DOHH2 (cell line): ENCODE data around the gene CCDC88A.
A peak's percentile ranks its signal among the peaks of the same experiment; 100 is the strongest.

Source experiments
- H3F3A ChIP-seq: fragments of 200-600 bp; sonication (generic), shearing (Covaris generic); 2 replicates; pipeline ENCODE4 v1.6.0; 2016; ENCODE audit warnings: antibody characterized with exemption, mild to moderate bottlenecking; ENCODE audit not compliant: control insufficient read depth, insufficient read depth
- H3K27ac ChIP-seq: fragments of 200-600 bp; sonication (generic); 2 replicates; pipeline ENCODE4 v1.5.1; 2014; ENCODE audit warnings: low read depth, mild to moderate bottlenecking, low read length, moderate library complexity
- H3K27me3 ChIP-seq: fragments of 200-600 bp; sonication (generic); 2 replicates; pipeline ENCODE4 v1.6.1; 2014; ENCODE audit warnings: mild to moderate bottlenecking, low read length, mixed read lengths; ENCODE audit not compliant: control insufficient read depth
- H3K36me3 ChIP-seq: fragments of 200-600 bp; sonication (generic); 2 replicates; pipeline ENCODE4 v1.6.1; 2014; ENCODE audit warnings: mild to moderate bottlenecking, low read length, moderate library complexity, mixed read lengths; ENCODE audit not compliant: control insufficient read depth
- H3K4me1 ChIP-seq: fragments of 200-600 bp; sonication (generic); 2 replicates; pipeline ENCODE4 v1.6.1; 2014; ENCODE audit warnings: mild to moderate bottlenecking, low read length, mixed read lengths; ENCODE audit not compliant: control insufficient read depth
- H3K4me2 ChIP-seq: fragments of 200-600 bp; sonication (generic); 2 replicates; pipeline ENCODE4 v1.6.0; 2014; ENCODE audit warnings: mild to moderate bottlenecking, low read length, moderate library complexity
- H3K4me3 ChIP-seq: fragments of 200-600 bp; sonication (generic); 2 replicates; pipeline ENCODE4 v1.5.1; 2014; ENCODE audit warnings: mild to moderate bottlenecking, low read length, mixed read lengths
- H3K79me2 ChIP-seq: fragments of 200-600 bp; sonication (generic); 2 replicates; pipeline ENCODE4 v1.6.1; 2014; ENCODE audit warnings: mild to moderate bottlenecking, low read length, mixed read lengths; ENCODE audit not compliant: control insufficient read depth
- H3K9me2 ChIP-seq: fragments of 200-600 bp; sonication (generic); replicated peaks from 2 replicates; pipeline ENCODE4 v1.6.1; 2014; ENCODE audit warnings: mild to moderate bottlenecking, low read length, mixed read lengths; ENCODE audit not compliant: control insufficient read depth
- H3K9me3 ChIP-seq: fragments of 200-600 bp; sonication (generic); 2 replicates; pipeline ENCODE4 v1.6.1; 2014; ENCODE audit warnings: antibody characterized with exemption, low read length, mixed read lengths; ENCODE audit not compliant: control insufficient read depth, insufficient read depth
- H4K20me1 ChIP-seq: fragments of 200-600 bp; sonication (generic); 2 replicates; pipeline ENCODE4 v1.6.0; 2014; ENCODE audit warnings: low read depth, mild to moderate bottlenecking, antibody characterized with exemption, low read length, moderate library complexity; ENCODE audit not compliant: control insufficient read depth, insufficient read depth
- CTCF ChIP-seq: fragments of 200-600 bp; sonication (generic); IDR thresholded peaks from one replicate; pipeline ENCODE4 v1.5.1; 2014; ENCODE audit warnings: antibody characterized with exemption, mild to moderate bottlenecking, low read depth, low read length; ENCODE audit not compliant: poor library complexity, severe bottlenecking
- EZH2phosphoT487 ChIP-seq: fragments of 200-600 bp; sonication (generic); IDR thresholded peaks from 2 replicates; pipeline ENCODE4 v1.6.1; 2017; ENCODE audit warnings: borderline replicate concordance, mild to moderate bottlenecking, antibody characterized with exemption, low read length, moderate library complexity, mixed read lengths

The CCDC88A gene

GRCh38 chr2:55428258-55428657 is 8.6 kb upstream of the CCDC88A start:
- Histone ChIP-seq H3K4me2 (no peak overlapping the region), H3K27ac (no peak overlapping the region), H3K4me3 (no peak overlapping the region), H3F3A (no peaks in the 10 kb centered on the region), H3K36me3 (no peaks in the 10 kb centered on the region), H3K9me2 (no peaks in the 10 kb centered on the region), H3K9me3 (no peaks in the 10 kb centered on the region), H4K20me1 (no peaks in the 10 kb centered on the region), H3K27me3 (no peaks in the 10 kb centered on the region), H3K4me1 (peaks cover 20% of the 10 kb centered on the region), H3K79me2 (no peaks in the 10 kb centered on the region)
- TF ChIP-seq CTCF (no peak), EZH2phosphoT487 (no peak)

DNA sequence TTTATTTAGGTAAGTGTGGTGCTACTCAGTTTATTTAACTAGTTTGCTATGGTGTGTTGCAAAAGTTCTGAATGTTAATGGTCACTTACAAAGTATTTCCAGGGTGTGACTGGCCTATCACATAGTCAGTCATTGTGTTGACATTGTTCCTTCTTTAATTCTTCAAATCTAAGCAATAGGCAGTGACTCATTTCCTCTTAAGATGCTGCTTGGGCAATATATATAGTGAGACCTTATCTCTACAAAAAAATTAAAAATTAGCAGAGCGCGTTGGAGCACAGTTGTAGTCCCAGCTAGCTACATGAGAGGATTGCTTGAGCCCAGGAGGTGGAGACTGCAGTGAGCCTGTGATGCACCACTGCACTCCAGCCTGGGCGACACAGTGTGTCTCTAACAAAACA is 5.8 kb upstream of the CCDC88A start:
- H3F3A ChIP-seq, result no peaks in the 10 kb centered on the region; the same call in none of the 2 replicates
- no peak overlapping the region; the same call in 1 of the 2 replicates for H3K27ac ChIP-seq
- no peak overlapping the region for H3K4me3 ChIP-seq
- H3K79me2 ChIP-seq, result no peaks in the 10 kb centered on the region; the same call in 1 of the 2 replicates
- no peaks in the 10 kb centered on the region for H3K36me3 ChIP-seq
- H3K9me3 ChIP-seq, result no peaks in the 10 kb centered on the region
- H3K9me2 ChIP-seq, result no peaks in the 10 kb centered on the region
- TF ChIP-seq CTCF (no peak), EZH2phosphoT487 (no peak)
- peak overlapping the region; percentile 27 for H3K4me2 ChIP-seq
- no peaks in the 10 kb centered on the region for H4K20me1 ChIP-seq
- no peaks in the 10 kb centered on the region for H3K27me3 ChIP-seq
- H3K4me1 ChIP-seq, result peaks cover 40% of the 10 kb centered on the region

DNA sequence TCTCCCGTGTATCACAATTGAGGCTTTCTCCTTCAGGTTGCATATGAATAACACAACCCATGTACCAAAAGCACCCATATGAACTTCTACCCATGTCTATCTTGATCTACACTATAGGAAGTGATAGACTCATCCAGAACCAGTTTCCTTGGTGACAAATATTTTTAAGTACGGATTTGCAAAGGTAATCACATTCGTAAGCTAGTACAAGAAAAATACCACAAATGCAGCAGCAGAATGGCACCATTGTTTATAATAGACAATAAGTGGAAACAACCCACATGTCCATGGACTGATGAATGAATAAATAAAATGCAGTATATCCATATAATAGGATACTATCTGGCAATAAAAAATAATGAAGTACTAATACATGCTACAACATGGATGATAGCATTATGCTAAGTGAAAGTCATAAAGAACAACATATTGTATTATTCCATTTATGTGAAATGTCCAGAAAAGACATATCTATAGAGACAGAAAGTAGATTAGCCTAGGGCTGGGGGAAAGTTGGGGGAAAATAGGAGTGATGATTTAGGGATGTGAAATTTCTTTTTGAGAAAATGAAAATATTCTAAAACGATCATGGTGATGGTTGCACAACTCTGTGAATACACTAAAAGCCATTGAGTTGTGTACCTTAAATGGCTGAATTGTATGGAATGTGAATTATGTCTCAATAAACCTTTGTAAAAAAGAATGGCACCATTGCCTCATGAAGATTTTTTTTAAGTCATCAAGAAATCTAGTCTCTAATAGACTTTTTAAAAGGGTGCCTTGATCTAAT is 3.4 kb upstream of the CCDC88A start:
- H3K27ac ChIP-seq, result no peak overlapping the region
- peaks cover 15% of the 10 kb centered on the region for H3K36me3 ChIP-seq
- H4K20me1 ChIP-seq, result no peaks in the 10 kb centered on the region
- H3K9me3 ChIP-seq, result no peaks in the 10 kb centered on the region
- peaks cover 16% of the 10 kb centered on the region for H3K79me2 ChIP-seq
- H3F3A ChIP-seq, result no peaks in the 10 kb centered on the region; the same call in none of the 2 replicates
- no peaks in the 10 kb centered on the region for H3K9me2 ChIP-seq
- TF ChIP-seq CTCF (no peak), EZH2phosphoT487 (no peak)
- H3K4me1 ChIP-seq, result peaks cover 42% of the 10 kb centered on the region
- H3K27me3 ChIP-seq, result no peaks in the 10 kb centered on the region
- H3K4me3 ChIP-seq, result no peak overlapping the region
- H3K4me2 ChIP-seq, result peak overlapping the region; percentile 91; the same call in 1 of the 2 replicates
